GM21786 (cell line): ENCODE data around the gene ZNF668.

Experiments
- ATAC-seq: cut with Tn5 transposase; IDR thresholded peaks from one replicate; pipeline ENCODE4 v1.9.1; 2021; ENCODE audit not compliant: unreplicated experiment

ZNF668 gene

GRCh38 chr16:31073970-31074813 is at the start of gene ZNF668, which contains the start of gene ZNF646:
TSS of gene ZNF668 (minus strand) at chr16:31074240. CDS start at chr16:31064459, 9,781 bp downstream.
TSS of gene ZNF646 (plus strand) at chr16:31074422. CDS start at chr16:31076325, 1,903 bp downstream.
- peak; percentile 76 for ATAC-seq

- ATAC-seq = no peak
Measured at GRCh38 chr16:31120129-31120528, 46.1 kb upstream of the ZNF668 start.

- ATAC-seq = no peak
Measured at GRCh38 chr16:31118223-31119155, 44.4 kb upstream of the ZNF668 start.

GRCh38 chr16:31117384-31118222 is 43.6 kb upstream of the ZNF668 start, which contains the start of gene KAT8:
TSS of gene KAT8 (plus strand) at chr16:31117664. CDS start at chr16:31117682, 18 bp downstream.
- peak; percentile 83 for ATAC-seq

- no peak for ATAC-seq
Measured at GRCh38 chr16:31114468-31114867, 40.4 kb upstream of the ZNF668 start.

GRCh38 chr16:31113121-31114120 is 39.4 kb upstream of the ZNF668 start:
- peak; percentile 31 for ATAC-seq

- no peak for ATAC-seq
Measured at GRCh38 chr16:31112711-31113110, 38.7 kb upstream of the ZNF668 start.

- ATAC-seq = no peak
Measured at GRCh38 chr16:31111881-31112466, 37.9 kb upstream of the ZNF668 start.

GRCh38 chr16:31110106-31111034 is 36.3 kb upstream of the ZNF668 start:
- no peak for ATAC-seq

GRCh38 chr16:31109622-31110021 is 35.6 kb upstream of the ZNF668 start:
- no peak for ATAC-seq

- no peak for ATAC-seq
Measured at GRCh38 chr16:31108794-31109558, 34.9 kb upstream of the ZNF668 start.

- ATAC-seq = peak; percentile 78
Measured at GRCh38 chr16:31108035-31108793, 34.2 kb upstream of the ZNF668 start, which contains the start of gene BCKDK. TSS of gene BCKDK (plus strand) at chr16:31108386. CDS start at chr16:31109224, 838 bp downstream.

- ATAC-seq = peak; percentile 52
Measured at GRCh38 chr16:31107465-31107867, 33.4 kb upstream of the ZNF668 start.

GRCh38 chr16:31106509-31107464 is 32.7 kb upstream of the ZNF668 start:
- ATAC-seq = no peak

GRCh38 chr16:31105677-31106213 is 31.7 kb upstream of the ZNF668 start:
- no peak for ATAC-seq
